Activated CD4-positive, alpha-beta memory T cell treated with anti-CD3 and anti-CD28 coated beads for 36 hours (primary cell): ENCODE data around the gene GALNT13. TPM values are rescaled to one million over a fixed set of nuclear protein-coding genes. Genes with fewer than 3 reads are reported as not detected.

ENCODE experiments used
- CTCF ChIA-PET: fragments of 350-600 bp; sonication (Branson Sonifier 250); formaldehyde crosslinking; loops from one replicate; lab custom pipeline; 2021; ENCODE audit warnings: antibody characterized with exemption, inconsistent platforms; lab: Charles Lee
- POLR2A ChIA-PET: fragments of 350-600 bp; sonication (Branson Sonifier 250); formaldehyde crosslinking; loops from one replicate; lab custom pipeline; 2021; ENCODE audit warnings: antibody characterized with exemption; lab: Charles Lee
- DNase-seq: peaks from one replicate; pipeline ENCODE4 v3.0.0-alpha.2; 2020
- H3K27ac Mint-ChIP-seq: one replicate; pipeline ENCODE4 v1.8.0; 2021; ENCODE audit warnings: mixed read lengths
- H3K27me3 Mint-ChIP-seq: one replicate; pipeline ENCODE4 v1.8.0; 2021; ENCODE audit warnings: mixed read lengths
- H3K36me3 Mint-ChIP-seq: one replicate; pipeline ENCODE4 v1.8.0; 2021; ENCODE audit warnings: mixed read lengths
- H3K4me1 Mint-ChIP-seq: one replicate; pipeline ENCODE4 v1.8.0; 2021; ENCODE audit warnings: low read depth, mixed read lengths
- H3K4me3 Mint-ChIP-seq: one replicate; pipeline ENCODE4 v1.8.0; 2021; ENCODE audit warnings: mild to moderate bottlenecking, mixed read lengths
- H3K9me3 Mint-ChIP-seq: one replicate; pipeline ENCODE4 v1.8.0; 2021; ENCODE audit warnings: mixed read lengths
- intact Hi-C: fragments of 100-400 bp; cut with micrococcal nuclease; formaldehyde crosslinking; loops from one replicate; pipeline ENCODE4 v1.15.1; 2023
- total RNA-seq, 2 experiments: library from RNA; stranded (reverse); gene quantifications; one replicate each; pipeline ENCODE4 v1.2.3, GENCODE V29; 2021

GALNT13 gene
- total RNA-seq, 2 experiments from 2014 or later = not detected

GRCh38 chr2:154067124-154067523 is 195.4 kb downstream of the GALNT13 start:
- ChIA-PET POLR2A (no interaction called here), CTCF (no interaction called here)
- Mint-ChIP-seq H3K4me1 (no peaks in the 10 kb centered on the region), H3K27me3 (no peaks in the 10 kb centered on the region), H3K27ac (no peak overlapping the region), H3K9me3 (peaks cover 20% of the 10 kb centered on the region), H3K36me3 (no peaks in the 10 kb centered on the region), H3K4me3 (no peak overlapping the region)
- intact Hi-C loops = no loop called here
- no peak for DNase-seq

GRCh38 chr2:154078926-154079325 is 207.2 kb downstream of the GALNT13 start:
- Mint-ChIP-seq H3K36me3 (no peaks in the 10 kb centered on the region), H3K27ac (no peak overlapping the region), H3K27me3 (no peaks in the 10 kb centered on the region), H3K4me1 (no peaks in the 10 kb centered on the region), H3K4me3 (no peak overlapping the region), H3K9me3 (peaks cover 6% of the 10 kb centered on the region)
- ChIA-PET CTCF (no interaction called here), POLR2A (no interaction called here)
- DNase-seq = no peak
- intact Hi-C loops = no loop called here

- CTCF ChIA-PET = no interaction called here
- no peak for DNase-seq
- Mint-ChIP-seq H3K9me3 (no peaks in the 10 kb centered on the region), H3K36me3 (no peaks in the 10 kb centered on the region), H3K27me3 (no peaks in the 10 kb centered on the region), H3K4me1 (no peaks in the 10 kb centered on the region), H3K27ac (peak overlapping the region; percentile 14), H3K4me3 (no peak overlapping the region)
- POLR2A ChIA-PET = no interaction called here
- intact Hi-C loops = no loop called here
Measured at GRCh38 chr2:154092571-154092970, 220.8 kb downstream of the GALNT13 start.

- Mint-ChIP-seq H3K36me3 (no peaks in the 10 kb centered on the region), H3K4me3 (no peak overlapping the region), H3K27me3 (no peaks in the 10 kb centered on the region), H3K4me1 (no peaks in the 10 kb centered on the region), H3K9me3 (no peaks in the 10 kb centered on the region), H3K27ac (no peak overlapping the region)
- no peak for DNase-seq
- ChIA-PET CTCF (no interaction called here), POLR2A (no interaction called here)
- intact Hi-C loops = no loop called here
Measured at GRCh38 chr2:154093856-154094255, 222.1 kb downstream of the GALNT13 start.

- no peak overlapping the region for H3K27ac Mint-ChIP-seq
- DNase-seq = no peak
- POLR2A ChIA-PET = no interaction called here
- intact Hi-C loops = no loop called here
- CTCF ChIA-PET = no interaction called here
- H3K4me3 Mint-ChIP-seq = no peak overlapping the region
- no peaks in the 10 kb centered on the region for H3K36me3 Mint-ChIP-seq
- no peaks in the 10 kb centered on the region for H3K4me1 Mint-ChIP-seq
- H3K9me3 Mint-ChIP-seq = peaks cover 11% of the 10 kb centered on the region
- H3K27me3 Mint-ChIP-seq = no peaks in the 10 kb centered on the region
Measured at GRCh38 chr2:154097833-154098398, 226.2 kb downstream of the GALNT13 start.

GRCh38 chr2:154120706-154121105 is 249.0 kb downstream of the GALNT13 start:
- H3K9me3 Mint-ChIP-seq = peaks cover 37% of the 10 kb centered on the region
- H3K4me1 Mint-ChIP-seq = no peaks in the 10 kb centered on the region
- H3K27me3 Mint-ChIP-seq = no peaks in the 10 kb centered on the region
- ChIA-PET CTCF (no interaction called here), POLR2A (no interaction called here)
- no peaks in the 10 kb centered on the region for H3K36me3 Mint-ChIP-seq
- intact Hi-C loops = no loop called here
- no peak overlapping the region for H3K4me3 Mint-ChIP-seq
- DNase-seq = no peak
- H3K27ac Mint-ChIP-seq = no peak overlapping the region

GRCh38 chr2:154125891-154126290 is 254.2 kb downstream of the GALNT13 start:
- POLR2A ChIA-PET = no interaction called here
- CTCF ChIA-PET = no interaction called here

GRCh38 chr2:154130821-154131220 is 259.1 kb downstream of the GALNT13 start:
- CTCF ChIA-PET = no interaction called here
- H3K27ac Mint-ChIP-seq = no peak overlapping the region
- H3K36me3 Mint-ChIP-seq = no peaks in the 10 kb centered on the region
- peaks cover 15% of the 10 kb centered on the region for H3K9me3 Mint-ChIP-seq
- intact Hi-C loops = no loop called here
- DNase-seq = no peak
- POLR2A ChIA-PET = no interaction called here
- no peaks in the 10 kb centered on the region for H3K27me3 Mint-ChIP-seq
- H3K4me1 Mint-ChIP-seq = no peaks in the 10 kb centered on the region
- H3K4me3 Mint-ChIP-seq = no peak overlapping the region

More at GRCh38 chr2:154125891-154126290, 254.2 kb downstream of the GALNT13 start:
- no peak overlapping the region for H3K4me3 Mint-ChIP-seq
- no peaks in the 10 kb centered on the region for H3K27me3 Mint-ChIP-seq
- no peaks in the 10 kb centered on the region for H3K4me1 Mint-ChIP-seq
- no peak overlapping the region for H3K27ac Mint-ChIP-seq
- intact Hi-C loops = no loop called here
- H3K9me3 Mint-ChIP-seq = peaks cover 17% of the 10 kb centered on the region
- no peaks in the 10 kb centered on the region for H3K36me3 Mint-ChIP-seq
- no peak for DNase-seq

GRCh38 chr2:154132827-154133226 is 261.1 kb downstream of the GALNT13 start:
- H3K36me3 Mint-ChIP-seq = no peaks in the 10 kb centered on the region
- CTCF ChIA-PET = no interaction called here
- POLR2A ChIA-PET = no interaction called here
- DNase-seq = no peak
- H3K4me3 Mint-ChIP-seq = no peak overlapping the region
- no peaks in the 10 kb centered on the region for H3K4me1 Mint-ChIP-seq
- H3K27me3 Mint-ChIP-seq = no peaks in the 10 kb centered on the region
- intact Hi-C loops = no loop called here
- H3K27ac Mint-ChIP-seq = no peak overlapping the region
- H3K9me3 Mint-ChIP-seq = peaks cover 12% of the 10 kb centered on the region

GRCh38 chr2:154133823-154134222 is 262.1 kb downstream of the GALNT13 start:
- H3K27ac Mint-ChIP-seq = no peak overlapping the region
- H3K4me3 Mint-ChIP-seq = no peak overlapping the region
- no peaks in the 10 kb centered on the region for H3K4me1 Mint-ChIP-seq
- CTCF ChIA-PET = no interaction called here
- DNase-seq = no peak
- intact Hi-C loops = no loop called here
- no peaks in the 10 kb centered on the region for H3K27me3 Mint-ChIP-seq
- no peaks in the 10 kb centered on the region for H3K36me3 Mint-ChIP-seq
- peaks cover 12% of the 10 kb centered on the region for H3K9me3 Mint-ChIP-seq
- POLR2A ChIA-PET = no interaction called here

GRCh38 chr2:154140249-154141025 is 268.7 kb downstream of the GALNT13 start:
- H3K27me3 Mint-ChIP-seq = no peaks in the 10 kb centered on the region
- H3K36me3 Mint-ChIP-seq = no peaks in the 10 kb centered on the region
- ChIA-PET CTCF (no interaction called here), POLR2A (no interaction called here)
- H3K9me3 Mint-ChIP-seq = no peaks in the 10 kb centered on the region
- intact Hi-C loops = no loop called here
- H3K27ac Mint-ChIP-seq = no peak overlapping the region
- no peak overlapping the region for H3K4me3 Mint-ChIP-seq
- DNase-seq = no peak
- no peaks in the 10 kb centered on the region for H3K4me1 Mint-ChIP-seq

- H3K4me3 Mint-ChIP-seq = no peak overlapping the region
- no peaks in the 10 kb centered on the region for H3K4me1 Mint-ChIP-seq
- no peak overlapping the region for H3K27ac Mint-ChIP-seq
- no peaks in the 10 kb centered on the region for H3K27me3 Mint-ChIP-seq
- ChIA-PET POLR2A (no interaction called here), CTCF (no interaction called here)
- intact Hi-C loops = no loop called here
- no peaks in the 10 kb centered on the region for H3K36me3 Mint-ChIP-seq
- DNase-seq = no peak
- H3K9me3 Mint-ChIP-seq = peaks cover 2% of the 10 kb centered on the region
Measured at GRCh38 chr2:154142480-154142879, 270.8 kb downstream of the GALNT13 start.

- Mint-ChIP-seq H3K4me3 (no peak overlapping the region), H3K27me3 (no peaks in the 10 kb centered on the region), H3K4me1 (no peaks in the 10 kb centered on the region), H3K9me3 (peaks cover 2% of the 10 kb centered on the region), H3K36me3 (no peaks in the 10 kb centered on the region), H3K27ac (no peak overlapping the region)
- no peak for DNase-seq
- ChIA-PET CTCF (no interaction called here), POLR2A (no interaction called here)
- intact Hi-C loops = no loop called here
Measured at GRCh38 chr2:154143105-154143504, 271.4 kb downstream of the GALNT13 start.
